ENCODE data around the gene MINAR1.

MINAR1 gene

GRCh38 chr15:79430901-79431635, 1.1 kb upstream of the MINAR1 start:
- DNase-seq (ENCODE audit: low spot score): no peak

- DNase-seq (ENCODE audit: low spot score): no peak
Measured at GRCh38 chr15:79432345-79433275, 474 bp downstream of the MINAR1 start.

GRCh38 chr15:79433276-79433990, 1.3 kb downstream of the MINAR1 start:
- DNase-seq (ENCODE audit: low spot score): no peak

- DNase-seq (ENCODE audit: low spot score): no peak
Measured at GRCh38 chr15:79434361-79434760, 2.2 kb downstream of the MINAR1 start.

GRCh38 chr15:79436037-79436780, 4.1 kb downstream of the MINAR1 start:
- no peak for DNase-seq (ENCODE audit: low spot score)

GRCh38 chr15:79437275-79438000, 5.3 kb downstream of the MINAR1 start:
- DNase-seq (ENCODE audit: low spot score): no peak

GRCh38 chr15:79439236-79439635, 7.1 kb downstream of the MINAR1 start:
- no peak for DNase-seq (ENCODE audit: low spot score)

GRCh38 chr15:79440355-79440908, 8.3 kb downstream of the MINAR1 start:
- no peak for DNase-seq (ENCODE audit: low spot score)

- no peak for DNase-seq (ENCODE audit: low spot score)
Measured at GRCh38 chr15:79442911-79443310, 10.8 kb downstream of the MINAR1 start.

GRCh38 chr15:79447060-79447459, 14.9 kb downstream of the MINAR1 start:
- DNase-seq (ENCODE audit: low spot score): no peak

GRCh38 chr15:79450648-79451047, 18.5 kb downstream of the MINAR1 start:
- no peak for DNase-seq (ENCODE audit: low spot score)

- DNase-seq (ENCODE audit: low spot score): no peak
Measured at GRCh38 chr15:79451361-79451999, 19.3 kb downstream of the MINAR1 start.

- DNase-seq (ENCODE audit: low spot score): no peak
Measured at GRCh38 chr15:79452244-79453051, 20.3 kb downstream of the MINAR1 start.

- DNase-seq (ENCODE audit: low spot score): no peak
Measured at GRCh38 chr15:79453446-79453845, 21.3 kb downstream of the MINAR1 start.

GRCh38 chr15:79454063-79454462, 21.9 kb downstream of the MINAR1 start:
- DNase-seq (ENCODE audit: low spot score): no peak

- no peak for DNase-seq (ENCODE audit: low spot score)
Measured at GRCh38 chr15:79455361-79455760, 23.2 kb downstream of the MINAR1 start.

- DNase-seq (ENCODE audit: low spot score): no peak
Measured at GRCh38 chr15:79455943-79456342, 23.8 kb downstream of the MINAR1 start.

GRCh38 chr15:79458491-79458890, 26.4 kb downstream of the MINAR1 start:
- no peak for DNase-seq (ENCODE audit: low spot score)

- no peak for DNase-seq (ENCODE audit: low spot score)
Measured at GRCh38 chr15:79459666-79460065, 27.5 kb downstream of the MINAR1 start.

Data from LoVo (cell line).